COLO829 (cell line): ENCODE results near the gene CIAO3.
"Not testable (repeated sequence)": the region's sequence is repeated elsewhere in the genome, so short reads cannot be mapped to it uniquely, and the experiment has no call there.

Source experiments
- DNase-seq: peaks from one replicate; pipeline ENCODE4 v3.0.0; 2012; ENCODE audit warnings: low spot score

CIAO3 gene

DNA sequence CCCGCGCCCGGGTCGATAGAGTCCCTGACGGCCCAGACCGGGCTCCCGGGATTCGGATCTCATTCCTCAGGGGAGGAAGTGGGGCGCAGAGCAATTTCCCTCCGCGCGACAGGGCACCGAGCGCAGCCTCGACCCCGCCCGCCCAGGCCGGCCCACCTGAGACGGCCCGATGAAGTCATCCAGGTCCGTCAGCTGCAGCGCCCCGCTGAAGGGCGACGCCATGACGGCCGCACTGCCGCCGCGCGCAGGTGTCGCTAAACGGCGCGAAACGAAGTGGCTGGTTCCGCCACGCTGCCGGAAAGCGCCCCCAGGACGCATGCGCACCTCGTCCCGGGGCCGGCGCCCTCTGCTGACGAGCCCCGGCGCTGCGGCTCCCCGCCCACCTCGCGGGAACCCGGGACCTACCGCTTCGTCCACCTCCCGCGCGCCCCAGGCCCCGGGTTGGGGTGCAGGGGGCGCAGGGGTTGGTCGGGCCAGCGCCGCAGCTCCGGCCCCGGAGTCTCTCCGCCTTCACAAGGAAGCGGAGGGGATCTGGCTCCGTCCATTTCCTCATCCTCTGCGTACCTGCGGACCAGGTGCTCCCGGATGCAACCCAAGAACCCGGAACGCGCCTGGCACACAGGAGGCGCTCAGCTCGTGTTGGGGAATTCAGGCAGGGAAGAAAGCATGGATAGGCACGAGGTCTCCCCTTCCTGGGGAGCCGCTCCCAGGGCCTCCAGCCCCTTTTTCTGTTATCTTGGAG lies at the start of gene CIAO3:
CIAO3 (minus strand) TSS at position 234 of the 742 bp plus-strand sequence; CDS start at position 222, 12 bp downstream.
- peak; percentile 90 for DNase-seq

DNA sequence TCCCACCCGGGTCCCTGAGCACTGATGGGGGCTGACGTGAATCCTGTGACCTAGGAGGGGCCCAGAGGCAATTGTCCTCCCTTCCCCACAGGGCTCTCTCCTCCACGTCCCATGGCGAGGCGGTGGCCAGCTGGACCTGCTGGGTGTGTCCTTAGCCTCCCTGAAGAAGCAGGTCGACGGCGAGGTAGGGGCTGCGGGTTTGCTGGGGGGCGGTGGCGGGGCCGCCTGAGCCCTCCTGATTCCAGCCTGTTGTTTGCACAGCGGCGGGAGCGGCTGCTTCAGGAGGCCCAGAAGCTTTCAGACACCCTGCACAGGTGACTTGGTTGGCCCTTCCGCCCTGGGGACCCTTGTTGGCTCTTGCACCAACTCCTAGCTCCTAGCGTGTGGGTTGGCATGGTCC lies 49.3 kb upstream of the CIAO3 start:
- no peak for DNase-seq

DNA sequence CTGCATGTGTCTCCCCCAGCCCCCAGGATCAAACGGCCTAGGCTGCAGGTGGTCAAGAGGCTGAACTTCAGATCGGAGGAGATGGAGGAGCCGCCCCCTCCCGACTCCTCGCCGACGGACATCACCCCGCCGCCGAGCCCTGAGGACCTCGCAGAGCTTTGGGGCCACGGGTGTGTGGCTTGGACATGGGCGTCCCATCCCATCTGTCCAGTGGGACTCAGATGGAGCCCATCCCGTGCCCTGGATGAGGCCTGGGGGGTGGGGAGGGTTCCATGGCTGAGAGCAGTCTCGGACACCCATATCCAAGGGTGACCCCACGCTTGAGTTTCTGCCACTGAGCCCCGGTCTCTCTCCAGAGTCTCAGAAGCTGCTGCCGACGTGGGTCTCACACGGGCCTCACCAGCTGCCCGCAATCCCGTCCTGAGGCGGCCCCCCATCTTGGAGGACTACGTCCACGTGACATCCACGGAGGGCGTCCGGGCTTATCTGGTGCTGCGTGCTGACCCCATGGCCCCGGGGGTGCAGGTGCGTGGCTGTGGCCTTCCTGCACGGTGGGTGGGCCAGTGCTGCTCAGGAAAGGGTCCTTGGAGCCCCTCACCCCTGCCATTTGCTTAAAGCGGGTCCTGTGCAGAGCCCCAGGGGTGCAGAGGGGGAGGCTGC lies 48.5 kb upstream of the CIAO3 start:
- no peak for DNase-seq

DNA sequence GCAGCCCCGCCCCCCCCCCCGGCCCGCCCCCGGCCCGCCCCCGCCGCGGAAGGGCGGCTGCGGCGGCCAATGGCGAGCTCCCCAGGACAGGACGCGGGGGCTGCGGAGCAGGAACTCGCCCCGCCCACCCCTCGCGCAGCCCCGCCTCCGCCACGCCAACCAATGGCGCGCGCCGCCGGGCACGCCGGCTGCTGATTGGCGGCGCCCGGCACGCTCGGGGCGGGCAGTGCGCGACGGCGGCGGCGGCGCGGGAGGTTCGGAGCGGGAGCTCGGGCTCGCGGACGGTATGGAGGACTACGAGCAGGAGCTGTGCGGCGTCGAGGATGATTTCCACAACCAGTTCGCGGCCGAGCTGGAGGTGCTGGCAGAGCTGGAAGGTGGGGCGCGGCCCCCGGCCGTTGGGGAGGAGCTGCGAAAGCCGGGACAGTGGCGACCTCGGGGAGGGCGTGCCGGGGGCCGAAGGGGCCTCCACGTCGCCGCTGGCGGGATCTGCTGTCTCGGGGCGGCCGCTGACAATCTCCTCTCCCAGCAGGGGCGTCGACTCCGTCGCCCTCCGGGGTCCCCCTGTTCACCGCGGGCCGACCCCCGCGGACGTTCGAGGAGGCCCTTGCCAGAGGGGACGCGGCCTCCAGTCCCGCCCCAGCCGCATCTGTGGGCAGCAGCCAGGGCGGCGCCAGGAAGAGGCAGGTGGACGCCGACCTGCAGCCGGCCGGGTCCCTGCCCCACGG lies 47.8 kb upstream of the CIAO3 start, which contains the start of gene CHTF18:
CHTF18 (plus strand) TSS at position 222 of the 728 bp plus-strand sequence; CDS start at position 287, 65 bp downstream.
- DNase-seq = peak; percentile 95

DNA sequence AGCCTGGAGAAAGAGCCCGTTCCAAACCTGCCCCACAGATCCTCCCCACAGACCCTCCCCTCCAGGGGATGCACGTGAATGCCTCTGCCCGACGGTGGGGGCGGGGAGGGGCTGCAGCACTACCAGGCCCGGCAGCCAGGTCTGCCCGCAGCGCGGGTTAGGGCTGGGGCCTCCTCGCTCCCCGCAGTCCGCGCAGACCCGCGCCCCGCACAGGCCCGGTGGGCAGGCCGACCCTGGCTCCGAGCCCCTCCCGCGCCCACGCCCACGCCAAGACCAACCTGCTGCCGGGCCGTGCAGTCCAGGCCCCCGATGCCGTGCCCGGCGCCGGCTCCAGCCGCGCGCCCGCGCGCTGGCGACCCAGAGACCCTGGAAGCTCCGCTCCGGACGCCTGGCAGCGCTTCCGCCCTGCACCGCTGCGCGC lies 47.2 kb upstream of the CIAO3 start, which contains the start of gene RPUSD1:
RPUSD1 (minus strand) TSS at position 404 of the 421 bp plus-strand sequence. CDS start 644 bp downstream, outside the sequence.
- DNase-seq = no peak

DNA sequence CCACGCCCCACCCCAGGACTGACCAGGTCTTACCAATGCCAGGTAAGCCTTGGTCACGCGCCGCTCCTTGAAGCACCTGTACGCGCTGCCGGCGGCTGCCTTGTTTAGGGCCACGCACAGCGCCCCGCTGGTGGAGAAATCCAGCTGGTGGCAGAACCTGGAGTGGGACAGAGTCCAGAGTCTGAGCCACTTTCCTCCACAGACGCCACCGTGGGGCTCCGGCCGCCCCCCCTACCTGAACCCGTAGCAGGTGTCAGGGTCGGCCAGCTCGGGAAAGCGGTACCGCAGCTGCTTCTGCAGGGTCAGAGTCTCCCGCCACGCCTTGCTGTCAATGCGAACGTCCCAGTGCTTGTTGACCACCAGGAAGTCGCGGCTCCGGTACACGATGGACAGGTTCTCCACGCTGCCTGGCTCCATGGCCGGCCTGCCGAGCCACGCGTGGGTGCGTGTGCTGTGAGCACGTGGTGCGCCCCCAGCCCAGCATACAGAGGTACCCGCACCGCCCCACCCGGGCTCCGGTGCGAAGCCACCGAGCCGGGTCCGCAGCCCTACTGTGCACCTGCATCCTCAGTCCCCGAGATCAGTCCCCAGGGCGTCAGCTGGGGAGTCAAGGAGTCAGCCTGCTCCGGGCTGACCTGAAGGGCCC lies 46.6 kb upstream of the CIAO3 start:
- DNase-seq = no peak

DNA sequence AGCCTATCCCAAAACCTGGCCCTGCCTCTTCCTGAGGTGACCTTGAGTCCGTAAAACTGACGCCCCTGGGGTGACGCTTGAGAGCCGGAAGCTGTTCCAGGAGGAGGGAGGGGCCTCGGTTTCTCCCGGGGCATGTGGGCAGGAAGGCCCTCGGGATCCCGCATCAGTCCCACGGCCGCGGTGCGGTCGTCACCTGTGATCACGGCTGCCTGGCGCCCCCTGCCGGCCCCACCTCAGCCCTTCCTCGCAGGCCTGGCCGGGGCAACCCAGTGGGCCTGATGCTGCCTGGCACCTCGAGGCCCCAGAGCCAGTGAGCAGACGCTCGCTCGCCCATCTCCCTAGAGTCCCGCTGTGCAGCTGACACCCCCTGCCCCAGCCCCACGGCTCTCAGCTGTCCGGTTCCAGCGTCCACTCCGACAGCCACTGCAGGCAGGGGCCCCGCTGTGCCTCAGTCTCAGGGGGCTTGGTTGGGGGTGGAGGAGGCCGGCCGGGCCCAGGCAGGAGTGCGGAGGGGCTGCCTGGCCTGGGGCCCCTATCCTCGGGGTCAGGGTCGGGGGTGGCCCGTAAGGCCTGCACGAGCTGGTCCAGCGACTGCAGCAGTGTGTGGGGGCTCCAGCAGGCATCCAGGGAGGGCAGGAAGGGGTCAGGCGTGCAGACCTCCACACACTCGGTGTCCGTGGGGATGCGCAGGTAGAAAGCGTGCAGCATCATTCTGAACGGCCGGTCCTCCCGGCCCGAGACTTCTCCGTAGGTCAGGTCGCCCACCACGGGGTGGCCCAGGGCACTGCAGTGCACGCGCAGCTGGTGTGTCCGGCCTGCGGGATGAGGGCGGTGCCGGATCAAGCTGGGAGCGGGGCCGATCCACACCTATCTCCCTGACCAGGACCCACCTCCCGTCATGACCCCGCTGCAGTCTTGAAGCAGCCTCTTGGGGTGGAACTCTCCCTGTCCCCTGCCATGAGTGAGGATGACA lies 45.1 kb upstream of the CIAO3 start:
- peak; percentile 20 for DNase-seq

DNA sequence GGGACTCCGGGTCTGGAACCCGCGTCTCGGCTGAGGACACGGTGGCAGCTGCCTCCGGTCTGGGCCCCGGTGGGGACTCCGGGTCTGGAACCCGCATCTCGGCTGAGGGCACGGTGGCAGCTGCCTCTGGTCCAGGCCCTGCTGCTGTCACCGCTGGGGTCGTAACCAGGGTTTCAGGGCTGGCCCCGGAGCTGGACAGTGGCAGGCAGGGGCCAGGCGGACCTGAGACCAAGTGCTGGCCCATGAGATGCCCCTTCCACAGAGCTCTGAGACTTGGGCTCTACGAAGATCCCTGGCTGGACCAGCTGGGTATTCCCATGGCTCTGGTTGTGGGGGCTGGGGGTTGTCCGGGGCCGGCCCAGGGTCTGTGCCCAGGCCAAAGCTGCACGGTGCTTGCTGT lies 43.6 kb upstream of the CIAO3 start:
- no peak for DNase-seq

DNA sequence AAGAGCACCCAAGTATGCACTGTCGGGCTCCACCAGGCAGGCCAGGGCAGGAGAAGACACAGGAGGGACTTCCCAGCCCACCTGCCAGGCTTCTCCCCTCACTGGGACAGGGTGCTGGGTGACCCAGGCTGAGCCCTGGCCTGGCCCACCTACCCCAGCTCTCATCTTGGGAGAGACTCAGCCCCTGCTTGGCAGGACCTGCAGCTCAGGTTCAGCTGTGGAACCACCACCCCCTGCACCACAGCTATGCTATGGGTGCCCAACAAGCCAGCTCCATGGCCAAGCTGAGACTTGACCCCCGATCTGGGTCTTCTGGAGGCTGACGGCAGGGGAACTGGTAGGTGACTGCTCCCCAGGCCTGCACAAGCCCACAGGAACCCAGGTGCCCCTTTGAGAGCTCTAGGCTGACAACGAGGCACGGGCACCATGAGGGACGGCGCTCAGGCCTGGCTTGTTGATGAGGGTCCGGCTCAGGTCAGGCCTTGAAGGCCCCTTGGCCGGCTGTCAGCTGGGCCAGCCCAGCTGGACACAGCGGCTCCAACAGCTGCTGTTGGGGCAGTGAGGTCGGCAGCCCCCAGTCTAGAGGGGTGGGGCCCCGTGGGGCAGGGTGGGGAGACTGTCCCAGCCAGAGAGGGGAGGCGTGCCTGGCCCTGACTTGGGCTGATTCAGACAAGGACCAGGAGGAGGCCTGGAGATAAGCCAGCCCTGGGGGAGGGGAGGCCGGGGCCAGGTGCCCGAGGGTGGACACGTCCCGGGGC lies 42.8 kb upstream of the CIAO3 start:
- DNase-seq = no peak

DNA sequence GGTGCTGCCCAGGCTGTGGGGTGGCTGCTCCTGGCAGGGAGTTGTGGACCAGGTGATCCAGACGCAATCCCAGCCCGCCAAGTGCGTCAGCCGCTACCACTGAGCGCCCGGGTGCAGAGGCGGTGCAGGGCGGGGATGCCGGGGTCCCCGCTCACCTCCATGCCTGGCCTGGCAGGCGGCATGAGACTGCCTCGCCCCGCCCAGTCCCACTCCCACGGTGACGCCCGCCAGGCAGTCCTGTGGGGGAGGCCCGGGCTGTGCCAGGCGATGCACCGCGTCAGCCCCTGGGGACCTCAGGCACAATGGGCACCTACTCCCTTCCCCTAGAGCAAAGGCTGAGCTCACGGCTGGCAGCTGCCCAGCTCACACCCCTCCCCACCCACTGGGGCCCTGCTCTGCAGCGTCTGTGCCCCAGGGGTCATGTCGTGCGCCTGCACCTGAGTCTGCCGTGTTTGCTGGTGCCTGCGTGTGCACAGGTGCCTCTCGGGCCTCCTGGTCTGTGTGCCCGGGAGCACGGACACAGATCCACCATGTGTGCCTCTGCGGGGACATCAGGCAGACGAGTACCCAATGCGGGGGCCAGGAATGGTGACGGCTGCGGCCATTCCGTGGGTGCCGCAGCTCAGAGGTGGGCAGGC lies 42.1 kb upstream of the CIAO3 start:
- no peak for DNase-seq

DNA sequence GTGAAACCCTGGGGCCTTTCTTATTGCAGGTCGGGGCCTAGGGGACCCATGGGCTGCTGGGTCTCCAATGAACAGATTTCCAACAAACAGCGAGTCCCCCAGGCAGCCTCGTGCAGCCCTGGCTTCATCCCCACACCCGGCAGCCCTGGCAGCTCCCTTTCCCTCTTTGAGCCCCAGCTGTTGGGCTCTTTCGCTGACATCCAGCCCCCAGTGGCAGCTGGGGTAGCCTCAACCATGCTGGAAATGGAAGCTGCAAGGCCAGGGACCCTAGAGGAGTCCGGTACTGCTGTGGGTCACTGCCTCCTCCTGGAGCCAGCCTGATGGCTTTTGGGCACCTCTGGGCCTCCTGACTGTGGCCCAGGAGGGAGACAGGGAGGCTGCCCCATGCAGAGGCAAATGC lies 41.5 kb upstream of the CIAO3 start:
- no peak for DNase-seq

DNA sequence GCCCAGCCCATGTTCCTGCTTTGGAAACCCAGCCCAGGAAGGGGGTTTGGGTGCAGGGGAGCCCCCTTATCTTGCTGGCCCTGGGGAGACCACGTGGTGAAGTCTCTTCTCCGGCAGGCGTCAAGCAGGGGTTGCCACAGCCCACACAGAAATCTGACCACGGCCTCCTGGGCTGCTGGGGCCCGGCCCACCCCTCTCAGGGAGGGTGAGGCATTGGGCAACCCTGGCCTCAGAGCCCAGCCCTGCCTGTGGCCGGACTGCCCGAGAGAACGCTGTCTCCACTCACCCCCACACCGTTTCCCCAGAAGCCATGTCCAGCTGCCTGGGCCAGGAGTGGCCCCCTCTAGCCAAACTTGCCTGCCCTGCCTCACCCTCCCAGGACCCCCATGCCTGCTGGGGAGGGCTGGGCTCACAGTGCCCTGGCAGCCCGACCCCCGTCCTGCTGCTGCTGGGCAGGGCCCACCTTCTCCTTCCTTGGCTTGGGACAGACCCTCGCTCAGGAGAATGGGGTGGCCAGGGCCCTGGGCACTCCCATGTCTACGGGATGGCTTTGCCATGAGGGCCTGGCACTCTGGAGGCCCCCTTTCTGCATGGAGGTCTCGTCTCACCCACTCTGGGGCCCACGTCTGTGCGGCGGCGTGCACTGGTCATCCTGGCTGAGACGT lies 40.7 kb upstream of the CIAO3 start:
- no peak for DNase-seq

DNA sequence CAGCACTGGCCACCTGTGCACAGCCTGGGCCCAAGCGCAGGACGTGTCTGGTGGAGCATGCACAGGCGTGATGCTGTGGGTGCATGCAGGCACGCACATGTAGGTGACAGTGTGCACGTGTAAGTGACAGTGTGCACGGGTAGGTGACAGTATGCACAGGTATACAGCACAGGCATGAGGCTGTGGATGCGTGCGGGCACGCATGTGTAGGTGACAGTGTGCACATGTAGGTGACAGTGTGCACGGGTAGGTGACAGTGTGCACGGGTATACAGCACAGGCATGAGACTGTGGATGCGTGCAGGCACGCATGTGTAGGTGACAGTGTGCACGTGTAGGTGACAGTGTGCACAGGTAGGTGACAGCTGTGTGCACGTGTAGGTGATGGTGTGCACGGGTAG lies 39.5 kb upstream of the CIAO3 start:
- no peak for DNase-seq

DNA sequence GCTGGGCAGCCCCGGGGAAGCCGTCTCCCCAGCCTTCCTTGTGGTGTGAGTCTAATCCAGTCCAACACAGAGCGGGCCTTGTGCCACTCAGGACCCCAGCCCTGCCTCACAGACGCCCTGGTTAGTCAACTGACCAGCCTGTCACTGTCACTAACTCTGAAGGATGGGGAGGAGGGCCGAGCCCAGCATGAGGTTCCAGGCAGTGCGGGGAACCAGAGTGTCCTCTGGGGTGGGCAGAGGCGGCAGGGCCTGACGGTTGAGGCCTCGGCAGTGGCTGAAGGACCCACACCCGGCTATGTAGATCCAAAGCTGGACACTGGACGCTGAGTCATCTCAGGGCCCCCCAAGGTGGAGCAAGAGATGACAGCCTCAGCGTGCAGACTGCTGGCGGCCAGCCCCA lies 38.8 kb upstream of the CIAO3 start:
- DNase-seq = no peak

DNA sequence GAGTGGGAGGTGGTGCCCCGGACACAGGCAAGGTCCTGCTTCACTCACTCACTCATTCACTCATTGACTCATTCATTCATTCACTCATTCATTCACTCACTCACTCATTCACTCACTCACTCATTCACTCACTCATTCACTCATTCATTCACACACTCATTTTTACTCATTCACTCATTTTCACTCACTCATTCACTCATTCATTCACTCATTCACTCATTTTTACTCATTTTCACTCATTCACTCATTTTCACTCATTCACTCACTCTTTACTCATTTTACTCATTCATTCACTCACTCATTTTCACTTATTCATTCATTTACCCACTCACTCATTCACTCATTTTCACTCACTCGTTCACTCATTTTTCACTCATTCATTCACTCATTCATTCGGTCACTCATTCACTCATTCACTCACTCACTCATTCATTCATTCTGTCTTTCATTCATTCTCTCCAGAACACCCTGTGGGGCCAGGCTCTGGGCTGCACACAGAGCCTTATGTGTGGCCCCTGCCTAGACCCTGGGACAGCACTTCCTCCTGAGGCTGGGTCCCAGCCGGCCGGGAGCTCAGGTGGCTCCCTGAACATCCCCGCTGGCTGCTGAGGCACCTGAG lies 38.2 kb upstream of the CIAO3 start:
- no peak for DNase-seq

DNA sequence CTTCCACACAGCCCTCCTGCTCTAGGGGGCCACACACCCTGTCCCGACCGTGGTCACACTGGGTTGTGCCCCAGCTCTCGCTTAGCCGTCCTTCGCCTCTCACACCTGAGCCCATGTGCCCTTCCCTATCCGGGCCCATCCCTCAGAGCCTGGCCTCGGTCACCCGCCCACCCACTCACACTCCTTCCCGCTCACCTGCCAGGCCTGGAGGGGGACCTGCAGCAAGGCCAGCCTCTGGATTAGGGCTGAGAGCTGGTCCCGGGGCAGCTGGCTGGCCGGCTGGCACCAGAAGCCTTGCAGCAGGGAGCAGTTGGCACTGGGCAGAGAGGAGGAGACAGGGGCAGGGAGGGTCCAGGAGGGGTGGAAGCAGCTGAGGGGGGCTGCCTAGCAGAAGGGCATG lies 37.6 kb upstream of the CIAO3 start:
- DNase-seq = no peak

DNA sequence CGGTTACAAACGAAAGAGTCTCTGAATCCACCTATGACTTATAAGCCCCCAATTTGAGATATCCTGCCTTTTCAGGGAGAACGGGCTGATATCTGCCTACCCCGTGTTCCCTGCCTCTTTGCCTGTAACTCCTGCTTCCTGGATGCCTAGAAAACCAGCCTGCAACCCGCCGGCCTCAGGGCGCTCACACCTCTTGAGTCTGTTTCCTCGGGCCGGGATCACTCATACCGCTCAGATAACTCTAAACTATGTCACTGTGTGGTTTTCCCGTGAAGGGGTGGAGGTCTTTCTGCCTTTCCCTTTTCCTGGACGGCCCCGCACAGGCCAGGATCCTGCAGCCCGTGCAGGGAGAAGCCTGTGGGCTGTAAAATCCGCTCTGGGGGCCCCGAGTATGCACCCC lies 37.0 kb upstream of the CIAO3 start:
- no peak for DNase-seq

DNA sequence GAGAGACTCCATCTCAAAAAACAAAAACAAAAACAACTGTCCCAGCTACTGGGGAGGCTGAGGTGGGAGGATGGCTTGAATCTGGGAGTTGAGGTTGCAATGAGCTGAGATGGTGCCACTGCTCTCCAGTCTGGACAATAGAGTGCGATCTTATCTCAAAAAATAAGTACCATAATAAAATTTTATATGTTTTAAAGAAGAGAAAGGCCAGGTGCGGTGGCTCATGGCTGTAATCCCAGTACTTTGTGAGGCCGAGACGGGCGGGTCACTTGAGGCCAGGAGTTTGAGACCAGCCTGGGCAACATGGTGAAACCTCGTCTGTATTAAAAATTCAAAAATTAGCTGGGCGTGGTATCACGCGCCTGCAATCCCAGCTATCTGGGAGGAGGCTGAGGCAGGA lies 36.0 kb upstream of the CIAO3 start:
- DNase-seq = no peak

DNA sequence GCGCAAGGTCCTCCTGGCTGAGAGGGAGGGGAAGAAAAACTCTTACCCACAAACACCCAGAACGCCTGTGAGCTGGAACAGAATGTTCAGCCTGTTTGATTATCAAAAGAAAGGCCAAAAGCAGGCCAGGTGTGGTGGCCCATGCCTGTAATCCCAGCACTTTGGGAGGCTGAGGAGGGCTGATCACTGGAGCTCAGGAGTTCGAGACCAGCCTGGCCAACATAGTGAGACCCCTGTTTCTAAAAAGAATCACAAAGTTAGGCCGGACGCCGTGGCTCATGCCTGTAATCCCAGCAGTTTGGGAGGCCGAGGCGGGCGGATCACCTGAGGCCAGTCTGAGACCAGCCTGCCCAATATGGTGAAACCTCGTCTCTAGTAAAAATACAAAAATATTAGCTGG lies 35.5 kb upstream of the CIAO3 start:
- not testable (repeated sequence) for DNase-seq
